Measurements from ENCODE around the gene NSUN7. TPM values are rescaled to one million over a fixed set of nuclear protein-coding genes. Genes with fewer than 3 reads are reported as not detected.

NSUN7 gene
- total and polyA plus RNA-seq, 10 donors, result 0.38 to 8.1 (median 3.0) TPM

DNA sequence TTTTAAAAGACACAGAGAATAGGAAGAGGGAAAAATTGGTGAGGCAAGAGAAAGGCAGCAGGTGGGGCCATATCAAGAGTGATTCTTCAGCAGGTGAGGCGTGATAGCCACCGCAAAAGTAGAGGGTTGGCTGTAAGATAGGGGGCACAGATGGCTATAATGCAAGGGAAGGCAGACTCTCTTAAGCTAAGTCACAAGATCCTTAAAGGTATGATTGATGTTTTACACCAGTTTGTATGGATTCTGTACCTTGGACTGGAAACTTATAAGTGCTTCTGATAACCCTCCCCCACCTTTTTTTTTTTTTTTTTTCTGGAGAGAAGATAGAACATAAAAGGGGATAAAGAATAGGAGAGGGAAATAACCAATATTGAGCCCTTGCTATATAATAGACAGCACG, 40.0 kb downstream of the NSUN7 start:
- Histone ChIP-seq H3K36me3 (no peaks in the 10 kb centered on the region), H3K9me3 (no peaks in the 10 kb centered on the region), H3K27ac (no peak overlapping the region), H3K4me1 (peaks cover 0 to 14% (median 0%) of the 10 kb centered on the region in 6 donors), H3K4me3 (no peak overlapping the region), H3K27me3 (replicated peaks in 1 of 7) (no peaks in the 10 kb centered on the region)
- intact Hi-C loops (cut with DNase I; ENCODE audit: low total_unique reads), result no loop called here
- TF ChIP-seq POLR2A (IDR thresholded peaks at IDR 0.05) (no peak), POLR2AphosphoS5 (IDR thresholded peaks at IDR 0.05) (no peak)
- TF ChIP-seq, protein P1, sequence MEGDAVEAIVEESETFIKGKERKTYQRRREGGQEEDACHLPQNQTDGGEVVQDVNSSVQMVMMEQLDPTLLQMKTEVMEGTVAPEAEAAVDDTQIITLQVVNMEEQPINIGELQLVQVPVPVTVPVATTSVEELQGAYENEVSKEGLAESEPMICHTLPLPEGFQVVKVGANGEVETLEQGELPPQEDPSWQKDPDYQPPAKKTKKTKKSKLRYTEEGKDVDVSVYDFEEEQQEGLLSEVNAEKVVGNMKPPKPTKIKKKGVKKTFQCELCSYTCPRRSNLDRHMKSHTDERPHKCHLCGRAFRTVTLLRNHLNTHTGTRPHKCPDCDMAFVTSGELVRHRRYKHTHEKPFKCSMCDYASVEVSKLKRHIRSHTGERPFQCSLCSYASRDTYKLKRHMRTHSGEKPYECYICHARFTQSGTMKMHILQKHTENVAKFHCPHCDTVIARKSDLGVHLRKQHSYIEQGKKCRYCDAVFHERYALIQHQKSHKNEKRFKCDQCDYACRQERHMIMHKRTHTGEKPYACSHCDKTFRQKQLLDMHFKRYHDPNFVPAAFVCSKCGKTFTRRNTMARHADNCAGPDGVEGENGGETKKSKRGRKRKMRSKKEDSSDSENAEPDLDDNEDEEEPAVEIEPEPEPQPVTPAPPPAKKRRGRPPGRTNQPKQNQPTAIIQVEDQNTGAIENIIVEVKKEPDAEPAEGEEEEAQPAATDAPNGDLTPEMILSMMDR (IDR thresholded peaks at IDR 0.05 in 8 of 11, conservative IDR thresholded peaks at IDR 0.05 in 3 of 11), result no peak
- WGBS, 5 donors, result 88 to 99% (median 95%) methylated on average over 3 of the region's 3 CpGs
- DNase-seq, result no peak

DNA sequence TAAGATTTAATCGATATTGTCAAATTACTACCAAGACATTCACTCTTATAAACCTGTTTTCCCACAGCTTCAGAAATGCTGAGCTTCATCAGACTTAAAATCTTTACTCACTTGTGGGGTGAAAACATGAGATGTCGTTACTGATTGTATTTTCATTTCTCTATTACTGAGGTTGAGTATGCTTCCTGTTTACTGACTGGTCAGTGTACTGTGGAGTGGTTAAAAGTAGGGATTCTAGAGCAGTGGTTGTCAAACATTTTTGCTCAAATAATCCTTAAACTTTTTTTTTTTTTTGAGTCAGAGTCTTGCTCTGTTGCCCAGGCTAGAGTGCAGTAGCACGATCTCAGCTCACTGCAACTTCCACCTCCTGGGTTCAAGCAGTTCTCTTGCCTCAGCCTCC, 50.3 kb downstream of the NSUN7 start:
- Histone ChIP-seq H3K36me3 (no peaks in the 10 kb centered on the region), H3K4me3 (no peak overlapping the region), H3K9me3 (no peaks in the 10 kb centered on the region), H3K27me3 (replicated peaks in 1 of 7) (no peaks in the 10 kb centered on the region), H3K4me1 (peaks cover 0 to 16% (median 1%) of the 10 kb centered on the region in 6 donors), H3K27ac (peak overlapping the region in 2 of 8 donors; percentile 11 to 43)
- WGBS, 5 donors, result 48 to 63% (median 58%) methylated on average over 3 of the region's 3 CpGs
- intact Hi-C loops (cut with DNase I; ENCODE audit: low total_unique reads), result no loop called here
- TF ChIP-seq POLR2AphosphoS5 (IDR thresholded peaks at IDR 0.05), result no peak
- TF ChIP-seq, protein P1 (IDR thresholded peaks at IDR 0.05 in 8 of 11, conservative IDR thresholded peaks at IDR 0.05 in 3 of 11), result no peak
- no peak for TF ChIP-seq POLR2A (IDR thresholded peaks at IDR 0.05)
- no peak for DNase-seq

DNA sequence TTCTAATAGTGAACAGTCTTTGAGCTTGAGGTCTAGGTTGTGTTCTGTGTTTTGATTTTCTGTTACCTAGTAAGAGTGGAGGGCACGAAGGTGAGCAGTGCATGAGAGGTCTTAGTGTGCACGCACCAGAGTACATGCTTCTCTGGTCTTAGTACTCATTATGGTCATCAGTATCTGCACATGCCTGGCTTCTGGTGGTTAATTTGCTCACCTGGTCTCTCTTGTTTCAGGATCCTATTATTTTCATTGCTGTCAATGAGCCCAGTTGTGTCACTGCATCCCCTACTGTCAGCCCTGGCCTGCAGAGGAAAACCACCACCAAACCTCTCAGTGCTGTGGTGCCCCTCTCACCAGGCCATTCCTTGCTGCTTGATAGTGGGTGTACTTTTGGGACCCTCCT, 54.8 kb downstream of the NSUN7 start:
- Histone ChIP-seq H3K4me1 (peaks cover 0 to 31% (median 3%) of the 10 kb centered on the region in 6 donors), H3K9me3 (no peaks in the 10 kb centered on the region), H3K4me3 (no peak overlapping the region), H3K36me3 (peaks cover 0 to 6% (median 0%) of the 10 kb centered on the region in 6 donors), H3K27ac (peak overlapping the region in 2 of 8 donors; percentile 89 to 90), H3K27me3 (replicated peaks in 1 of 7) (no peaks in the 10 kb centered on the region)
- TF ChIP-seq, protein P1 (IDR thresholded peaks at IDR 0.05 in 8 of 11, conservative IDR thresholded peaks at IDR 0.05 in 3 of 11), result no peak
- no peak for TF ChIP-seq POLR2AphosphoS5 (IDR thresholded peaks at IDR 0.05)
- no peak for TF ChIP-seq POLR2A (IDR thresholded peaks at IDR 0.05)
- 88 to 100% (median 94%) methylated on average over 2 of the region's 2 CpGs for WGBS, 5 donors
- DNase-seq, result no peak
- intact Hi-C loops (cut with DNase I; ENCODE audit: low total_unique reads), result no loop called here

DNA sequence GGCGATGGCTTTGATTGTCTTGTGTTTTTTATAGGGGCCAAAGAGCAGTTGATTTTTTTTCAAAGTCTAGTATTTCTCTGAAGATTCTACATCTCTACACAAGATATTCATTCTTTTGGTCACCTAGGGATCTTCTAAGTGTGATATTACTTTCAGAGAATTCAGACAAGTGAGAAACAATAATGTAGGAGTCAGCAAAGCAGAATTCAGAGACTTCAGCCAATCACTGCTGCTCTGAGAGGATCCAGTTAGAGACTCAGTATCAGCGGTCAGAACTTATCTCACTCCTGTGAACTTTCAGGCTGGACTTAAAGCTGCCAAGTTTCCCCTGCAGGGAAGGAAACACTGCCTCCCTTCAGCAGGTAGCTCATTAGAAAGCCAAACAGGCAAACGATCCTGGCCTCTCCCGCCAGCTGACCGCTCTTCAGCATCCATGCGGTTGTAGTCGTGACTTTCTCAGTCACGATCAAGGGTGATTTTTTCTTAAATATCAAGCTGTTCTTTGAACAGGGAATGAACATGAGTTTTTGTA, 59.2 kb downstream of the NSUN7 start:
- Histone ChIP-seq H3K27me3 (replicated peaks in 1 of 7) (no peaks in the 10 kb centered on the region), H3K36me3 (peaks cover 0 to 10% (median 0%) of the 10 kb centered on the region in 6 donors), H3K9me3 (no peaks in the 10 kb centered on the region), H3K4me3 (no peak overlapping the region), H3K4me1 (peaks cover 0 to 21% (median 2%) of the 10 kb centered on the region in 6 donors), H3K27ac (peak overlapping the region in 3 of 8 donors; percentile 85 to 90 (median 89))
- intact Hi-C loops (cut with DNase I; ENCODE audit: low total_unique reads), result no loop called here
- TF ChIP-seq POLR2AphosphoS5 (IDR thresholded peaks at IDR 0.05) (no peak), POLR2A (IDR thresholded peaks at IDR 0.05) (no peak)
- TF ChIP-seq, protein P1 (IDR thresholded peaks at IDR 0.05 in 8 of 11, conservative IDR thresholded peaks at IDR 0.05 in 3 of 11), result no peak
- WGBS, 5 donors, result 87 to 94% (median 91%) methylated on average over 8 of the region's 8 CpGs
- DNase-seq, result no peak

Measured in spleen (tissue), 11 donors.